ENCODE results near the gene WHRN.

The WHRN gene

DNA sequence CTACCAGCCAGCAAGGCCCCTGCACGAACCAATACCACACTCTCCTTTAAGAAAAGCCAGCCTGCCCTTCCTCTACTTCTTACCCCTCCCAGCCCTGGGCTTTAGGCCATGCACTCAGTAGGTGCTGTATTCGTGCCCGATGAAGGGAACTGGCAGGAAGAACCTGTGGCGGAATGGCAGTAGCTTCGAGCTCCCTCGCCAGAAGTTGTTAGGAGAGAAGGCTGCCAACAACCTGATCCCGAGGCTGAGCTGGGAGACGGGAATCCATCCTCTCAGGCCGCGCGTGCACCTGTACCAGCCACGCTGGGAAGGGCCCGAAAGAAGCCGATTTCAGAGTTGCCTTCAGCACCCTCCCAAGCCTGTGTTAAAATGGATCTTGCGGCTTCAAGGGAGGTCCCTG, 72.2 kb downstream of the WHRN start:
- H3K4me3 ChIP-seq (ENCODE audit: low read depth, low read length), result no peak overlapping the region
- DNase-seq (ENCODE audit: low read depth), result no peak
- TF ChIP-seq, protein P1, sequence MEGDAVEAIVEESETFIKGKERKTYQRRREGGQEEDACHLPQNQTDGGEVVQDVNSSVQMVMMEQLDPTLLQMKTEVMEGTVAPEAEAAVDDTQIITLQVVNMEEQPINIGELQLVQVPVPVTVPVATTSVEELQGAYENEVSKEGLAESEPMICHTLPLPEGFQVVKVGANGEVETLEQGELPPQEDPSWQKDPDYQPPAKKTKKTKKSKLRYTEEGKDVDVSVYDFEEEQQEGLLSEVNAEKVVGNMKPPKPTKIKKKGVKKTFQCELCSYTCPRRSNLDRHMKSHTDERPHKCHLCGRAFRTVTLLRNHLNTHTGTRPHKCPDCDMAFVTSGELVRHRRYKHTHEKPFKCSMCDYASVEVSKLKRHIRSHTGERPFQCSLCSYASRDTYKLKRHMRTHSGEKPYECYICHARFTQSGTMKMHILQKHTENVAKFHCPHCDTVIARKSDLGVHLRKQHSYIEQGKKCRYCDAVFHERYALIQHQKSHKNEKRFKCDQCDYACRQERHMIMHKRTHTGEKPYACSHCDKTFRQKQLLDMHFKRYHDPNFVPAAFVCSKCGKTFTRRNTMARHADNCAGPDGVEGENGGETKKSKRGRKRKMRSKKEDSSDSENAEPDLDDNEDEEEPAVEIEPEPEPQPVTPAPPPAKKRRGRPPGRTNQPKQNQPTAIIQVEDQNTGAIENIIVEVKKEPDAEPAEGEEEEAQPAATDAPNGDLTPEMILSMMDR (IDR thresholded peaks at IDR 0.05; ENCODE audit: low read depth, low read length), result no peak
- no peak for TF ChIP-seq MAX (IDR thresholded peaks at IDR 0.05; ENCODE audit: low read depth, low read length)
- no peak for TF ChIP-seq MYC (IDR thresholded peaks at IDR 0.05; ENCODE audit: low read depth, low read length)
- no peak for TF ChIP-seq POLR2A (IDR thresholded peaks at IDR 0.05; ENCODE audit: extremely low read depth, insufficient read length)

GRCh38 chr9:114432323-114433067, 72.8 kb downstream of the WHRN start:
- no peak overlapping the region for H3K4me3 ChIP-seq (ENCODE audit: low read depth, low read length)
- TF ChIP-seq MAX (IDR thresholded peaks at IDR 0.05; ENCODE audit: low read depth, low read length), result no peak
- DNase-seq (ENCODE audit: low read depth), result no peak

DNA sequence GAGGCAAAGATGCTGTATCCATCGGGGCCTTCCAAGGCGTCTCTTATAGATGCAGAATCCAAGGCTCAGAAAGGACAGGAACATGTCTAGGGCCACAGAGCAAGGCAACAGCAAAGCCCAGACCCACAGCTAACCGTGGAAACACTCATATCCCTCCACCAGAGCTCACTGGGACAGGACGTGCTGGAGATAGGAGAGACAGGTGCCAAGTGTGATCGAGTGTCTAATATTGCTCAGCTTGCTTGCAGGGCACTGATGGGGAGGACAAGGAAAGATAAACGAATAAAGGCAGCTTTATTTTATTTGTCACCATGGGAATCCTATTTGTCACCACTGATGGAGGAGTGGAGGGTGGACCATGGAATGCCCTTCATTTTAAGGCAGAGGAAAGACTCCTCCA, 73.5 kb downstream of the WHRN start:
- no peak for DNase-seq (ENCODE audit: low read depth)
- no peak overlapping the region for H3K4me3 ChIP-seq (ENCODE audit: low read depth, low read length)
- no peak for TF ChIP-seq MYC (IDR thresholded peaks at IDR 0.05; ENCODE audit: low read depth, low read length)
- no peak for TF ChIP-seq POLR2A (IDR thresholded peaks at IDR 0.05; ENCODE audit: extremely low read depth, insufficient read length)
- TF ChIP-seq, protein P1 (IDR thresholded peaks at IDR 0.05; ENCODE audit: low read depth, low read length), result no peak
- no peak for TF ChIP-seq MAX (IDR thresholded peaks at IDR 0.05; ENCODE audit: low read depth, low read length)

DNA sequence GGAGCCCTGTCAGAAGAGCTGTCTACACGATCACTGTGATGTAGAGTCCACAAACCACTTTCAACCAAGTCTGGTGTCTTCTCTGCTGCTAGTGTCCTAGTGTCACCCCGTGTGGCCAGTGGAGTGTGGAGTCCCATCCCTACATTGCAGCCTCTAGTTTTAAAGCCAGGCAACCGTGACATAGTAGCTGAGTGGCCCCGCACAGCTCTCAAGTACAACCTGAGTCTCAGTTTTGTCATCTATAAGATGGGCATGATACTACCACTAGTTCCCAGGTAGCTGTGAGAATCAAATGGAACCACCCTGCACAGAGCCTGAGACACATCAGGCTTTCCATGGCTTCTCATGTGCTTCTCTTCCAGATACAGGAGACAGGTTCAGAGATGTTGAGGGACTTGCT, 74.3 kb downstream of the WHRN start:
- H3K4me3 ChIP-seq (ENCODE audit: low read depth, low read length), result no peak overlapping the region
- DNase-seq (ENCODE audit: low read depth), result no peak
- no peak for TF ChIP-seq MYC (IDR thresholded peaks at IDR 0.05; ENCODE audit: low read depth, low read length)
- no peak for TF ChIP-seq POLR2A (IDR thresholded peaks at IDR 0.05; ENCODE audit: extremely low read depth, insufficient read length)
- TF ChIP-seq, protein P1 (IDR thresholded peaks at IDR 0.05; ENCODE audit: low read depth, low read length), result no peak
- no peak for TF ChIP-seq MAX (IDR thresholded peaks at IDR 0.05; ENCODE audit: low read depth, low read length)

DNA sequence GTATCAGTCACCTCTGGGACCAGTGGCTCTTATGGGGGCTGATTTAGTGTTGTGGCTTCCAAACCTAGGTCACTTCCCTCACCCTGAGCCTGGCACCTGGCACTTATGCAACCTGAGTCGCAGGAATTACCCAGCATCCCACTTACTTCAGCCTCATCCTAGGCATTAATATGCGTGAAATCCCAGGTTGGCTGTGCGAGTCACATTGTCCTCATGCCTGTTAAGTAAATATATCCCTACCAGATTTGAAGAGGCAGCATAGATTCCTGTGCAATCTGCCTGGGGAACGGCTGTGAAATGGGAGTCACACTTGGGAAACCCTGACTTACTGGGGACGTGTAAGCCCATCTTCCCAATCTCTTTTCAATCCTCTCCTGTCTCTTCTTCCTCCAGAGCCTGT, 74.8 kb downstream of the WHRN start:
- H3K4me3 ChIP-seq (ENCODE audit: low read depth, low read length), result no peak overlapping the region
- no peak for TF ChIP-seq MAX (IDR thresholded peaks at IDR 0.05; ENCODE audit: low read depth, low read length)
- TF ChIP-seq, protein P1 (IDR thresholded peaks at IDR 0.05; ENCODE audit: low read depth, low read length), result no peak
- no peak for TF ChIP-seq POLR2A (IDR thresholded peaks at IDR 0.05; ENCODE audit: extremely low read depth, insufficient read length)
- TF ChIP-seq MYC (IDR thresholded peaks at IDR 0.05; ENCODE audit: low read depth, low read length), result no peak
- no peak for DNase-seq (ENCODE audit: low read depth)

- TF ChIP-seq MYC (IDR thresholded peaks at IDR 0.05; ENCODE audit: low read depth, low read length) (no peak), MAX (IDR thresholded peaks at IDR 0.05; ENCODE audit: low read depth, low read length) (no peak), POLR2A (IDR thresholded peaks at IDR 0.05; ENCODE audit: extremely low read depth, insufficient read length) (no peak)
- TF ChIP-seq, protein P1 (IDR thresholded peaks at IDR 0.05; ENCODE audit: low read depth, low read length), result no peak
- no peak for DNase-seq (ENCODE audit: low read depth)
- H3K4me3 ChIP-seq (ENCODE audit: low read depth, low read length), result no peak overlapping the region
Measured at GRCh38 chr9:114429488-114429887, 75.8 kb downstream of the WHRN start.

All from NB4 (cell line).